Activated T-cell treated with anti-CD3 and anti-CD28 coated beads for 1 hour (primary cell): Measurements from ENCODE around the gene ALDH3B2.
"Not testable (repeated sequence)": the region's sequence is repeated elsewhere in the genome, so short reads cannot be mapped to it uniquely, and the experiment has no call there.

Experiments used
- DNase-seq: peaks from one replicate; pipeline ENCODE4 v3.0.0-alpha.2; 2020; ENCODE audit warnings: low read depth

ALDH3B2 gene

GRCh38 chr11:67628710-67629385 lies 45.6 kb downstream of the ALDH3B2 start:
- DNase-seq = no peak

GRCh38 chr11:67627812-67628624 lies 46.4 kb downstream of the ALDH3B2 start:
- DNase-seq = no peak

GRCh38 chr11:67627441-67627811 lies 47.0 kb downstream of the ALDH3B2 start:
- DNase-seq = no peak

- no peak for DNase-seq
These were observed 47.5 kb downstream of the ALDH3B2 start for GRCh38 chr11:67626970-67627369.

GRCh38 chr11:67626131-67626833 lies 48.1 kb downstream of the ALDH3B2 start:
- DNase-seq = not testable (repeated sequence)

- not testable (repeated sequence) for DNase-seq
These were observed 50.6 kb downstream of the ALDH3B2 start for GRCh38 chr11:67623795-67624194.

GRCh38 chr11:67622905-67623304 lies 51.5 kb downstream of the ALDH3B2 start:
- not testable (repeated sequence) for DNase-seq

- DNase-seq = not testable (repeated sequence)
These were observed 52.5 kb downstream of the ALDH3B2 start for GRCh38 chr11:67621928-67622327.

- DNase-seq = not testable (repeated sequence)
These were observed 53.8 kb downstream of the ALDH3B2 start for GRCh38 chr11:67620621-67621020.

GRCh38 chr11:67619683-67620618 lies 54.5 kb downstream of the ALDH3B2 start:
- not testable (repeated sequence) for DNase-seq

- not testable (repeated sequence) for DNase-seq
These were observed 55.3 kb downstream of the ALDH3B2 start for GRCh38 chr11:67618901-67619659.

- no peak for DNase-seq
These were observed 57.0 kb downstream of the ALDH3B2 start for GRCh38 chr11:67617243-67617953.

- no peak for DNase-seq
These were observed 57.8 kb downstream of the ALDH3B2 start for GRCh38 chr11:67616431-67617242.

GRCh38 chr11:67615728-67616430 lies 58.5 kb downstream of the ALDH3B2 start:
- DNase-seq = no peak

- peak; percentile 26 for DNase-seq
These were observed 59.4 kb downstream of the ALDH3B2 start for GRCh38 chr11:67614730-67615714.

GRCh38 chr11:67613960-67614715 lies 60.3 kb downstream of the ALDH3B2 start:
- peak; percentile 68 for DNase-seq
